Gastrocnemius medialis (tissue), 4 donors: ENCODE results near the gene HIVEP3.

Source experiments
- POLR2A ChIP-seq, 2 donors: fragments of 450-650 bp; IDR thresholded peaks; one replicate each; pipeline ENCODE4 v1.6.1; 2017; ENCODE audit warnings: antibody characterized with exemption in 2 of 2, mild to moderate bottlenecking in 2 of 2, moderate library complexity in 2 of 2
- TF ChIP-seq, protein P1 (sequence below), 5 experiments: fragments of 450-650 bp in 3 of 5; fragments of 200-600 bp in 2 of 5; sonication (generic) in 2 of 5; IDR thresholded peaks in 4 of 5; conservative IDR thresholded peaks in 1 of 5; 1 replicate in 4 of 5; 2 replicates in 1 of 5; pipeline ENCODE4 v1.5.1; 2016 to 2019; ENCODE audit warnings: antibody characterized with exemption in 5 of 5, mild to moderate bottlenecking in 3 of 5, moderate library complexity in 3 of 5

DNA sequence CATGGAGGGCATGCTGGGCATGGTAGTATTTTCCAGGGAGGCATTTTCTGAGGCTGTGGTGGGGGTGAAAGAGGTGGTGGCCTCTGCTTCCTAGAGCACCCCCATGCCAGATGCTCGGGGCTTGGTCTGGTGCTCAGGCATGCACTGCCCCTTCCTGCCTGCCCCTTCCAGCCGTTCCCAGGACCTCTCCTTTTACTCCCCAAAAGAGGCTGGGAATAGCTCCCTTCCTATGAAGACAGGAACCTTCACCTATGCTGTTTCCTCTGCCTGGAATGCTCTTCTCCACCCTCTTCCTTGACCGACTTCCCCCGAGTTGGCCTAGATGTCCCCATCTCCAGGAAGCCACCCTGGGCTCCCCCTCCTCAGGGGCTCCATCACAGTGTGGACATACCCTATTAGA, 443.4 kb downstream of the HIVEP3 start:
- TF ChIP-seq, protein P1, sequence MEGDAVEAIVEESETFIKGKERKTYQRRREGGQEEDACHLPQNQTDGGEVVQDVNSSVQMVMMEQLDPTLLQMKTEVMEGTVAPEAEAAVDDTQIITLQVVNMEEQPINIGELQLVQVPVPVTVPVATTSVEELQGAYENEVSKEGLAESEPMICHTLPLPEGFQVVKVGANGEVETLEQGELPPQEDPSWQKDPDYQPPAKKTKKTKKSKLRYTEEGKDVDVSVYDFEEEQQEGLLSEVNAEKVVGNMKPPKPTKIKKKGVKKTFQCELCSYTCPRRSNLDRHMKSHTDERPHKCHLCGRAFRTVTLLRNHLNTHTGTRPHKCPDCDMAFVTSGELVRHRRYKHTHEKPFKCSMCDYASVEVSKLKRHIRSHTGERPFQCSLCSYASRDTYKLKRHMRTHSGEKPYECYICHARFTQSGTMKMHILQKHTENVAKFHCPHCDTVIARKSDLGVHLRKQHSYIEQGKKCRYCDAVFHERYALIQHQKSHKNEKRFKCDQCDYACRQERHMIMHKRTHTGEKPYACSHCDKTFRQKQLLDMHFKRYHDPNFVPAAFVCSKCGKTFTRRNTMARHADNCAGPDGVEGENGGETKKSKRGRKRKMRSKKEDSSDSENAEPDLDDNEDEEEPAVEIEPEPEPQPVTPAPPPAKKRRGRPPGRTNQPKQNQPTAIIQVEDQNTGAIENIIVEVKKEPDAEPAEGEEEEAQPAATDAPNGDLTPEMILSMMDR (IDR thresholded peaks at IDR 0.05 in 4 of 5, conservative IDR thresholded peaks at IDR 0.05 in 1 of 5), result no peak
- TF ChIP-seq POLR2A (IDR thresholded peaks at IDR 0.05), result no peak
